Pons (tissue), 1 donor: Measurements from ENCODE around the gene RGS10.

Source experiments
- DNase-seq: peaks from one replicate; pipeline ENCODE4 v3.0.0-alpha.2; 2016; ENCODE audit warnings: low spot score

RGS10 gene

DNA sequence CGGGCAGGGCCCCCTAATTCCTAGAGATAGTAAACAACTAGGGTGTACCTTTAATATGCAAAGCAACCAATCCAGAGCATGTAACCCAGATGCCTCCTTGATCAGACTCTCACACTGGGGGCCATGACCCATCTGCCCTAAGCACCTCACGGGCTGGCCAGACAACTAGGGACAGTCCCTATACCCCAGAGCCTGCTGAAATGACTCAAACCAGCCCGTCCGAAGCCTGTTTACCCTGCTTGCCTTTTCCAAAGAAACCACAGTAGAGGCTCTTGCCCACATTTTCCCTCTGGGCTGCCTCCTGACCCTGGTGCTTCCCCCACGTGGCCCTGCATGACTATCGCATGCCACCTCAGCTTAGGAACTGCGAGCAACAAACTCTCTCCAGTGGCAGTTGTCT is 46.2 kb downstream of the RGS10 start:
- DNase-seq, result no peak

DNA sequence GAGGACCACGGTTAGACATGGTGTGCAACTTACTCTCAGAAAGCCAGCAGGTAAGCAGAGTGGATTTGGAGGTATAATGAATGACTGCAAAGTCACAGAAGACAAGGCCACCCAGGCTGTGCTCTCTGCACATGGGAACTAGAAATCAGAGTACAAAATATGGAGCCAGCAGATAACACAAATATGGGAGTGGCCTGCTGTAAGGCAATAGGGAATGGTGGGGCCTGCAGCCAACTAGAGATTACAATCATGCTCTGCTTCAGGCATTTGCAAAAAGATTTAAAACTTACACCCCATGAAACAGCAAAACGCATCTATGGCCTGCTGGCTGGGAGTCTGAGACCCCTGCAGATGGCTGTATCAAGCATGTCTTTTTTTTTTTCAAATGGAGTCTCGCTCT is 47.0 kb downstream of the RGS10 start:
- DNase-seq, result no peak

DNA sequence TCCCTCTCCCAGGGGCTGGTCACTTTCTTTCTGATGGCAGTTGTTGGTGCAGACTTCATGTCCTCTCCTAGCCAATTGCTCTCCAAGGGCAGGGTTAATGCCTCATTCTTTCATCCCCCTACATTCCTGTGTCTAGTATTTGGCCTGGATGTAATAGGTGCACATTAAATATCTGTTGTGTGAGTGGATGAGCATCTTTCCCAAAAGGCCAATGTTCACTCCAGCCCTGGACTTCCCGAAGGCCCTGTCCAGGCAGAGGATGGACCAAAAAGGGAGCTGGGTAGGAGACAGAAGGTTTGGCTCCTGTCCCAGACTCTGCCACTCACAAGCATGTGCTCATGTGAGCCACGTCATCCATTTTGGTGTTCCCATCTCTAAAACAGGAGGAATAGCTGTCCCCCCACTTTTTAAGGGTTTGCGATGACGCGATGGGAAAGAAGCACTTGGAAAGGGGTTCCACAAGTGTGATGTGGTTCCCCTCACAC is 47.5 kb downstream of the RGS10 start:
- no peak for DNase-seq

DNA sequence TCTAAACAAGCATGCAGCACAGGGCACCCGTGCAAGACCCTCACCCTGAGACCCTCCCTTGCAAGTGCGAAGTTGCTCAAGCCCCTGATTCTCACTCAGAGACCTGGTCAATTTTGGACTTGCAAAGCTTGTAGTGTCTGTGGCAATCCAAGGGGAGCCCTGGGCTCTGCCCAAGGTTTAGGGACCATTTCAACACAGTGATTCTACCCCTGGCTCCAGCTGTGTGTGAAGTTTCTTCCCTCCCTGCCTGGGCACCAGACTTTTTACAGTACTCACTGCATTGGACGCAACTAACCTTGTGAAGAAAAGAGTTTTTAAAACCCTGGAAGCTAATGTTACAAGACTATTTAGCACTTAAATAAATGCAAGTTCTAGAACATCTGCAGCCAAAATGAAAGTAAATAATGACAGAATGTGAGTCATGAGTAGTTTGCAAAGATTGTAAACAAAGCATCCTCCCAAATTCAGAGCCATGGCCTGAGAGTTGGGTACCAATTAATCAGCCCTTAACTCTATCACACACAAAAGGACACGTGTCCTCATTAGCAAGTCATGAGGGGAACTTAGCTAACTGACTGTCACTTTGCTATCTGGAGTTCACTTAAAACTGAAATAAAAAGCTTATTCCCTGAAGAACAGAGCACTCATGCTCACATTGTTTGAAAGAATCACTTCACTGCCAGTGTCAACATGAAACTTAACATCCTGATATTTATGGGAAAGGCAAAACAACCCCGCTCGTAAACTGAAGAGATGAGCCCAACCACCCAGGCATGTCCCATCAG is 48.1 kb downstream of the RGS10 start:
- DNase-seq, result no peak

DNA sequence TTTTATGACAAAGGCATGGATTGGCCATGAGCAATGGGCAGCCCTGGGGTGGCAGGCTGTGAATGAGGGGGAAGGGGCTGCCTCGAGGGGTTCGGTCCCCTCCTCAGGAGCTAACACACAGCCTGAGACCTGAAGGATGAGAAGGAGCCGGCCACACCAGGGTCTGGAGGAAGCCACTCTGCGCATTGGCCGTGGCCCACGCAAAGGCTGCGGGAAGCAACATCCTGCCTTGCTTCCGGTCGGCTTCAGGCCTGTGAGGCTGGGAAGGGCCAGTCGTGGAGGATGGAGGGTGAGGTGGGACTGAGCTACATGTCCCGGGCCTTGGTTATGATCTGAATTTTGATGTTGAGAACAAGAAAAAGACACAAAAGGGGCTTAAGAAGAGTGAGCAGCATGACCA is 49.4 kb downstream of the RGS10 start:
- no peak for DNase-seq

DNA sequence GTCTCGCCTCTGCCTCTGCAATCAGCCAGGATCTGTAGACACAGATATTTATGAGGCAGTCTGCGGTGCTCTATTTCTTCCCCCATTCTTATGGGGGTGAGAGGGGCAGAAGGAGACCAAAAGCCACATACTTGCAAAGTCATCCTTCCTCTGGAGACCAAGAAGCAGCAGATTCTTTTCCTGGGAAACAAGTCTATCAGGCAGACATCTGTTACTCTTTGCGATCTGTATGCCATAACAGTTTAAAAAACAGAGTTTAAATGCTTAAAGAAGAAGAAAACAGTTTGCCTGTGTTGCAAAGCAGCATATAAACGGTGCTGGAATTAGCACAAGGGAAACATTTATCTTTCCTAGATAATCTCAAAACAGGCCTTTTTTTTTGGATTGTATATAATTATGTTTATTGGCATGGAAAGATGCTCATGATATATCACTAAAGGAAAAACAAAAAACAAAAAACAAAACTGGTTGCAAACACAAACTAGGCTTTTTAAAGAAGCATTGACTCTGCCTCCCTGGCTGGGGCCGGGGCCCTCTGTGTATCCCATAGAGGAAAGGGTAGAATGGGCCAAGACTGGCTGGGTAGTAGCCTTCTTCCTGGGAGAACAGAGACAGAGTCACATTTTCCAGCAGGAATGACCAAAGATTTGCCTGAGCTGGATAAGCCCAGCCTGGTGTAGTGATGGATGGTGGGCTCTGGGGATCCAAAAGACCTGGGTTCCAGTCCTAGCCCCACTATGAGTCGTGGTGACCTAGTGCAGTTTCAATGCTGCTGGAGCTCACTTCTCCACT is 50.4 kb downstream of the RGS10 start:
- no peak for DNase-seq

DNA sequence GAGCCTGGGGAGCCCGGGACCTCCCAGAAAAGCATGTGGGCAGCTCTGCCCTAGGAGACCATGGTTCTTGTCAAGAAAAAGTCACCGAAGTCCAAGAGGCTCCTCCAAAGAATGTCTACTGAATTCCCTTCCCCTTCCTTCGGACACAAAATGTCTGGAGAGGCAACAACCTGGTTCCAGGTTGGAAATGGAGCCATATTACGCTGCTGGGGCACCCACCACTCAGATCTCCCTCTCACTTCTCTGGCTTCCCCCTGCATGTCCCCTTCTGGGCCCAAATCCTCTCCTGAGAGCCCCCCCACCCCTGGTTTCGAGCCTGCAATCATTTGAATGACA is 52.6 kb downstream of the RGS10 start:
- no peak for DNase-seq

DNA sequence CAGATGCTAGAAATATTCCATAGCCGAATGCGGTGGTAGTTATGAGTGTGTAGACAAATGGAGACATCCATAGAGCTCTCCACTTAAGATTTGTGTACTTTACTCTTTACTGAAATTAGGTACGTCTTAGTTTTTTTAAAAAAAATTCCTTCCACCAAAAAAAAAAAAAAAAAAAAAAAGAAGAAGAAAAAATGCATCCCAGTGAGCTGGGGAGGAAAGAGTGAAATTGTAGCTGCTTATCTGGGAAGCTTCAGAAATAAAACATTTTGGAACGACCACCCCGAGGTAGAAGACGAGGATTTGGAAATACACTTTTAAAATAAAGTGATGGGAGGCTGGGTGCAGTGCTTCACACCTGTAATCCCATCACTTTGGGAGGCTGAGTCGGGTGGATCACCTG is 53.8 kb downstream of the RGS10 start:
- no peak for DNase-seq

DNA sequence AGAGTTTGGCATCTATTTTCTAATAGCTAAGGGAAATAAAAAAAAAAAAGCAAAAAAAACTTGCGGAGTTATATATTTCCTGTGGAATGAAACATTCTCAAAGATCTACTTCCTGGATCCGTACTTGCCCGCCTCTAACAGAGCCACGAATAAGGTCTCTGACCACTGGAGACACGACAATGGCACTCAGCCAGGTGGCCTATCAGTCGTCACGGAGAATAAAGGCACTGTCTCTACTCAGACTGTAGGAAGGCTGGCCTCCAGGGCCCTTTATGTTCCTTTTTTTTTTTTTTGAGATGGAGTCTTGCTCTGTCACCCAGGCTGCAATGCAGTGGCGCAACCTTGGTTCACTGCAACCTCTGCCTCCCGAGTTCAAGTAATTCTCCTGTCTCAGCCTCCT is 58.7 kb downstream of the RGS10 start:
- DNase-seq, result no peak

DNA sequence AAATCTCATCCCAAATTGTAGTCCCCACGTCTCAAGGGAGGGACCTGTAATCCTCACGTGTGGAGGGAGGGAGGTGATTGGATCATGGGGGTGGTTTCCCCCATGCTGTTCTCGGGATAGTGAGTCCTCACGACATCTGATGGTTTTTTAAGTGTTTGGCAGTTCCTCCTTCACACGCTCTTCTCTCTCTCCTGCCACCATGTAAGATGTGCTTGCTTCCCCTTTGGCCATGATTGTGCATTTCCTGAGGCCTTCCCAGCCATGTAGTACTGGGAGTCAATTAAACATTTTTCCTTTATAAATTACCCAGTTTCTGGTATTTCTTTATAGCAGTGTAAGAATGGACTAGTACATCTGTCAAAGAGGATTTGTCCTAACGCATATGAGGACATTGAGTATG is 59.5 kb downstream of the RGS10 start:
- DNase-seq, result no peak

DNA sequence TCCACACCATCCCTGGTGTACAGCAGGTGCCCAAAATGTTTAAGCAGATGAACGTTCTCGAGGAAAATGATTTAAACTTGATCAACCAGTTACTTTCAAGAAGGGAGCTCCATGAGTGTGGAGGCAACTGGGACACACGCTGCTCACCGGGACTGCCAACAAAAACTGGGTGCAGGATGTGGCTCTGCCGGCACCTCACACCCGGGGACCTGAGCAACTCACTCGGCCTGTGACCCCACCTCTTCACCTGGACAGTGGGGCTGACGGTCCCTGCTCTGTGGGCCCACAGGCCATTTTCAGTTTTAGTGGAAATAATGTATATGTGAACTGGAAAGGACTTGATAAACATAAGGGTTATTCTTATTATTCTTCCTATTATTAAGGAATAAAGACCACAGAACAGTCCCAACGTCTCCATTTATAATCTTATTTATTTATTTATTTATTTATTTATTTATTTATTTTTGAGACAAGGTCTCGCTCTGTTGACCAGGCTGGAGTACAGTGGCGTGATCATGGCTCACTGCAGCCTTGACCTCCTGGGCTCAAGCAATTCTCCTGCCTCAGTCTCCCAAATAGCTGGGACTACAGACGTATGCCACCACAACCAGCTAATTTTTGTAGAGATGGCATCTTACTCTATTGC is 60.6 kb downstream of the RGS10 start:
- DNase-seq, result no peak

DNA sequence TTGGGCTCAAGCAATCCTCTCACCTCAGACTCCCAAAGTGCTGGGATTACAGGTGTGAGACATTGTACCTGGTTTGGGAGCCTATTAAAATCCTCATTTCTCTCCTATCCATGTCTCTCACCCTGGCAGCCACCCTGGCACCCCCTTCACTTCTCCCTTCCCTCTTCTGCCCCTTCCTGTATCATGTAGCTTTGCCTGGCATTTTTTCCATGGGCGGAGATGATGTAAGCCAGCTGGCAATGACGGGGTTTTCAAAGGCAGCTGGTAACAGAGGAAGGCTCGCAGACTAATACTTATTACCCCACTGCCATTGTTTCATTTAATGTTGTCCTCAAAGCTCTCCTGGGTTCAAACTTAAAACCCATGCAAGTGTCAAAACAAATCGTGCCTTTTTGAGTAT is 61.9 kb downstream of the RGS10 start:
- DNase-seq, result no peak

DNA sequence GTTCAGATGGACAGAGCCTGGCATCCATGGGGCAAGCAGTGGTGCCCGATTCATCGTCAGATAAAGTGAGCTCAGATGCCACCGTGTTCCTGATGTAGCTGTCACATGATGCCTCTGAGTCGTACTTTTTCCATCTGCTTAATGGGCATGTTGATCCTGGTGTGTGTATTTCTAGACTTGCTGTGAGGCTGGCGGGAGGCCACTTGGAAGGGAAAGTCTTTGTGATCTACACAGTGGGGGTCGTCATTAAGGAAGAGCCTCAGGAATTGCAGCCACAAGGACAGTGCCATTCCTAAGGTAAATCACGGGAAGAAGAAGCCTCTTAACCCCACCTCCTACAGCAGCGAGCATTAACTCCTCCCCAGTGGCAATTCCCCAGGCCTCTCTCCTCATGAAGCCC is 63.0 kb downstream of the RGS10 start:
- no peak for DNase-seq

DNA sequence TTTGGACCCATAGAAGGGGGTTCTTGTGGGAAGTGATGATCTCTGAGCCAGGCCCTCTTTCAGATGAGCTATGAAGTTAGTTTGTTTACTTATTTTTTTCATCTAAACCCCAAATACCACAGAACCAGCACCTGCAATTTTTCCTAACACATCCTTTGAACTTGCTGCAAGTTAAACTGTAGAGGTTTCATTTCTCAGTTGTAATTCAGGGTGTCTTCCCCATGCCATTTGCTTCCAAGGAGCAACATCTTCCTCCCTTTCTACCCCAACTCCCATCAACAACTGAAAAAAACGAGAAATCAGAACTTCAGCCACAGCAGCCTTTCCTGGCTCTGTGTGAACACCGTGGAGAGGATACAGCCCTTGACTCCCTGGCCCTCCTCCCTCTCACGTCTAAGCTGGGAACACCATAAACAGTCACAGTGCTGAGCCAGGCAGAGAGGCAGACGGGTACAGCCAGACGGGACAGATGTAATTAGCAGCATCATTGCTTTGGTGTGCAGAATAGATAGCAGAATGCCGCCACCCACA is 63.6 kb downstream of the RGS10 start:
- DNase-seq, result no peak

DNA sequence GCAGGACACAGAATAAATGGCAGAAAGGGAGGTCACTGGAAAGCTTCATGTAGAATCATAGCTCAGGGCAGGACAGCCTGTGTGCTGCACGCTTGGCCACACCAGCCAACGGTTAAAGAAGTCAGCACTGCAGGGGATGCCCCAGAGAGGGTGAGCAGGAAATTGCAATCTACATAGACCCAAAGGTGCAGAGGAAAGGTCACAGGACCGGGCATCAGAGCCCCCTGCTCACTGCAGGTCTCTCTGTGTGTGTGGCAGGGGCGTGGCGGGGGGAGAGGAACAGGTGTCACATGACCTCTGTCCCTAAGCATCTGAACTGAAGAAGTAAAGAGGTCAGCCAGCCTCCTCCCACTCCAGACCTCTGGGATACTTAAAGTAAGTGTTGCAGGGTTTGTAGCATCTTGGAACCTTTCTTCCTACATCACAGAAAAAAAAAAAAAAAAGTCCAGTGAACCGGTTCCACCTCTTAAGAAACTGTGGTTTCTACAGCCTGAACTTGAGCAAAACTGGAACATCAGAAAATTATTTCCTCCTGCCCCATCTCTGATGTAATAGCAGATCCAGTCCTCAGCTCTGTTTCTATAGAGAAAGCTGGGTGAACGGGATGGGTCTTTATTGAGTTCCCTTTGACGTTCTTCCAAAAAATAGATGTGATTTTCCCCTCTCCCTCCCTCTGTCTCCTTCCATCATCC is 64.3 kb downstream of the RGS10 start:
- no peak for DNase-seq

DNA sequence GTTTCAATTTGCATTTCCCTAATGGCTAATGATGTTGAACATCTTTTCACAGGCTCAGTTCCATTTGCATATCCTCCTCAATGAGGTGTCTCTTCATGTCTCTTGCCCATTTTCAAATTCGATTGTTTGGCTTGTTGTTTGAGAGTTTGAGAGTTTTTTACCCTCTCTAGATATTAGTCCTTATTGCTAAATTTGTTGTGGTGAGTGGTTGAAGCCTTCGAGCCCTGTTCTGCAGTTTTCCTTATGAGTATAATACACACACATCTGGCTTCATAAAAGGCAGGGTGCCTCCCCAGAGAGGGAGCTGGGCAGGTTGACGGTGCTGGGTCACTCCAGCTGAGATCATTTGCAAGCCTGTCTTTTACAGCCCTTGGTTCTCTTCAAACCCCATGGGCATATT is 65.1 kb downstream of the RGS10 start:
- DNase-seq, result no peak

DNA sequence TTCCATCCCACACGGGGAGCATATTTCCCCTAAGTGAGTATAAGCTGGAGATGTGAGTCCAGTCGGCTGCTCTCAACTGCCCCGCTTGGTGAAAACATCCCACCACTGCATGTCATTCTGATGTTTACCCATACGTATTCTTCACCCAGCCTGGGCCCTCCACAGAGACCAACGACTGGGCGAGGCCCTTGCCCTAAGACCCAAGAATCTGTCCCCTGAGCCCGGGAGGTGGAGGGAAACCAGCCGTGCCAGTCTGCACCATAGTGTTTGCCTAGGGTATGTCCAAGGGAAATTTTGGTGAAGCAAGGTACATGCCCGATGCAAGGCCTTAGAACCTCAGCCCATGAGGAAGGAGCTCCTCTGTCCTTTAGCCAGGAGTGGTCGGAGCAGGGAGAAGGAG is 67.9 kb downstream of the RGS10 start:
- no peak for DNase-seq

DNA sequence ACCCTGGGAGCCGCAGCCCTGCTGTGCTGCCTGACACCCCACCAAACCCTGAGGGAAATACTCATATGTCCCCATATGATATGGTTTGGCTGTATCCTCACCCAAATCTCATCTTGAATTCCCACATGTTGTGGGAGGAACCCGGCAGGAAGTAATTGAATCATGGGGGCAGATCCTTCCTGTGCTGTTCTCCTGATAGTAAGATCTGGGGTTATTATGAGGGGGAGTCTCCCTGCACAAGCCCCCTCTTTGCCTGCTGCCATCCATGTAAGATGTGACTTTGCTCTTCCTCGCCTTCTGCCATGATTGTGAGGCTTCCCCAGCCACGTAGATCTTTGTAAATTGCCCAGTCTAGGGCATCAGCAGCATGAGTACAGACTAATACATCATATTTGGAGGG is 68.7 kb downstream of the RGS10 start:
- no peak for DNase-seq

DNA sequence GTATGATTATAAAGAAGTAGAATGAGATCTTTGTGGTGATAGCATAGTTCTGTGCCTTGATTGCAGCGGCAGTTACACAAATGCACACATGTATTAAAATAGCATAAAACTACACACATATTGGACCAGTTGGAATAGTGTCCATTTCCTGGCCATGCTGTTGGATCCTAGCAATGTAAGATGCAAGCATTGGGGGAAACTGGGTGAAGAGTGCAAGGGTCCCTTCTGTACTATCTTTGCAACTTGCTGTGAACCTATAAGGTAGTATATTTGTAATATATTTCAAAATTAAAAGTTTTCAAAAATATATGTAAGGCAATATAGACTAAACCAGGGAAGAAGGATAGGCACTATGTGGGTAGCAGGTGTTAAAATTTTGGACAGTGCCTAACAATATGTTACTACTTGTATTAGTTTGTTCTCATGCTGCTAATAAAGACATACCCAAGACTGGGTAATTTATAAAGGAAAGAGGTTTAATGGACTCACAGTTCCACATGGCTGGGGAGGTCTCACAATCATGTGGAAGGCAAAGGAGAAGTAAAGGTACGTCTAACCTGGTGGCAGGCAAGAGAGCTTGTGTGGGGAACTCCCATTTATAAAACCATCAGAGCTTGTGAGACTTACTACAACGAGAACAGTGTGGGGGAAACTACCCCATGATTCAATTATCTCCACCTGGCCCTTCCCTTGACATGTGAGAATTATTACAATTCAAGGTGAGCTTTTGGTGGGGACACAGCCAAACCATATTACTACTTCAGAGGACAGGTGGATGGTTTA is 71.4 kb downstream of the RGS10 start:
- no peak for DNase-seq

DNA sequence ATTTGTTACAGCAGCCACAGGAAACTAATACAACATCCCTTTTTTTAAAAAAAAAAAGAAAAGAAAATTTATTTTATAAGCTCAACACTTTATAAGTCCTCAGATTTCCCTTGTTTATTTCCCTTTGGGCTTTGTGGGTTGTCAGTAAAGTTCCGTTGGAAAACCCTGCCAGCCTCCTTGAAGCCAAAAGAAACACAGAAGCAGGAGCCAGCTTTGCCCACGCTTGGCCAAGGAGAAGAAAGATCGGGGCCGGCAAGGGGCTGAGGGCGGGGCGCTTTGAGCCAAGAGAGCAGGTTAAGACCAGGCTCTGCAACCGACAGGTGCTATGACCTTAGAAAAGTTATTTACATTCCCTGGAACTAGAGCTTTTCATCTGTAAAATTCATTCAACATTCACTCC is 72.7 kb downstream of the RGS10 start:
- no peak for DNase-seq

DNA sequence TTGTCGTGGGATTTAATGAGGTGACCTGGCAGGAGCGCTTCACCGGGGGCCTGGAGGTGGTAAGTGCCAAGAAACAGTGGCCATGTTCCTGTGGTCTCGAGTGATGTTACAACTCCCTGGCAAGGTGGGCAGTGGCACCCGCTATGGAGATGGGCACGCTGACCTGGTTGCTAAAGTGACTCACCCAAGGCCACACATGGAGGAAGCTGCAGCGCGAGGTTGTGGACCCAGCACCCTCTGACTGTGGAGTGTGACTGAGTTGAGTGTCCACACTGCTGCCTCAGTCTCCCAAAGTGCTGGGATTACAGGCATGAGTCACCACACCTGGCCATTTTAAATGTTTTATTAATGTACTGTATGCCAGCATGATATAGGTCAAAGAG is 73.2 kb downstream of the RGS10 start:
- no peak for DNase-seq
